Umbilical cord (tissue), 2 donors: ENCODE data around the gene BID. TPM values are rescaled to one million over a fixed set of nuclear protein-coding genes. Genes with fewer than 3 reads are reported as not detected.
"Not testable (repeated sequence)": the region's sequence is repeated elsewhere in the genome, so short reads cannot be mapped to it uniquely, and the experiment has no call there.

Source experiments
- DNase-seq: peaks from one replicate; pipeline ENCODE4 v3.0.0-alpha.2; 2015; ENCODE audit warnings: low spot score
- total RNA-seq: library from RNA; depleted of rRNA; stranded (reverse); fragments of >200 nt; gene quantifications from one replicate; pipeline ENCODE4 v1.2.3, GENCODE V29; 2014; ENCODE audit warnings: low replicate concordance; ENCODE audit not compliant: insufficient read depth

BID gene
- total RNA-seq, 1 donor from 2014 or later = 61.2 TPM

GRCh38 chr22:17769716-17770082 is 4.6 kb downstream of the BID start:
- DNase-seq = no peak

- no peak for DNase-seq
Measured at GRCh38 chr22:17769013-17769715, 5.1 kb downstream of the BID start.

- DNase-seq = no peak
Measured at GRCh38 chr22:17767233-17768065, 6.8 kb downstream of the BID start.

GRCh38 chr22:17764852-17765251 is 9.4 kb downstream of the BID start:
- DNase-seq = not testable (repeated sequence)

GRCh38 chr22:17764036-17764435 is 10.2 kb downstream of the BID start:
- no peak for DNase-seq

- DNase-seq = not testable (repeated sequence)
Measured at GRCh38 chr22:17763442-17763841, 10.8 kb downstream of the BID start.

- no peak for DNase-seq
Measured at GRCh38 chr22:17761138-17761488, 13.2 kb downstream of the BID start.

- DNase-seq = no peak
Measured at GRCh38 chr22:17754233-17754925, 19.9 kb downstream of the BID start.

GRCh38 chr22:17753401-17753989 is 20.8 kb downstream of the BID start:
- no peak for DNase-seq

GRCh38 chr22:17751596-17751995 is 22.7 kb downstream of the BID start:
- no peak for DNase-seq

- DNase-seq = no peak
Measured at GRCh38 chr22:17749605-17750395, 24.5 kb downstream of the BID start.

- DNase-seq = no peak
Measured at GRCh38 chr22:17748555-17749353, 25.5 kb downstream of the BID start.

- no peak for DNase-seq
Measured at GRCh38 chr22:17746916-17747315, 27.4 kb downstream of the BID start.

- no peak for DNase-seq
Measured at GRCh38 chr22:17744430-17744829, 29.8 kb downstream of the BID start.

GRCh38 chr22:17743661-17744411 is 30.4 kb downstream of the BID start:
- DNase-seq = no peak

- DNase-seq = peak; percentile 55
Measured at GRCh38 chr22:17742527-17742902, 31.8 kb downstream of the BID start.

GRCh38 chr22:17741866-17742526 is 32.3 kb downstream of the BID start:
- DNase-seq = no peak

GRCh38 chr22:17739196-17739975 is 34.9 kb downstream of the BID start:
- no peak for DNase-seq
